Measurements from ENCODE around the gene RPS27. TPM values are rescaled to one million over a fixed set of nuclear protein-coding genes. Genes with fewer than 3 reads are reported as not detected.

The RPS27 gene
- total and polyA plus RNA-seq, 2 of the 13 experiments (the other 11 are each of a cell fraction or from before 2014, with no cell fraction given), result 3,737 to 9,964 TPM

DNA sequence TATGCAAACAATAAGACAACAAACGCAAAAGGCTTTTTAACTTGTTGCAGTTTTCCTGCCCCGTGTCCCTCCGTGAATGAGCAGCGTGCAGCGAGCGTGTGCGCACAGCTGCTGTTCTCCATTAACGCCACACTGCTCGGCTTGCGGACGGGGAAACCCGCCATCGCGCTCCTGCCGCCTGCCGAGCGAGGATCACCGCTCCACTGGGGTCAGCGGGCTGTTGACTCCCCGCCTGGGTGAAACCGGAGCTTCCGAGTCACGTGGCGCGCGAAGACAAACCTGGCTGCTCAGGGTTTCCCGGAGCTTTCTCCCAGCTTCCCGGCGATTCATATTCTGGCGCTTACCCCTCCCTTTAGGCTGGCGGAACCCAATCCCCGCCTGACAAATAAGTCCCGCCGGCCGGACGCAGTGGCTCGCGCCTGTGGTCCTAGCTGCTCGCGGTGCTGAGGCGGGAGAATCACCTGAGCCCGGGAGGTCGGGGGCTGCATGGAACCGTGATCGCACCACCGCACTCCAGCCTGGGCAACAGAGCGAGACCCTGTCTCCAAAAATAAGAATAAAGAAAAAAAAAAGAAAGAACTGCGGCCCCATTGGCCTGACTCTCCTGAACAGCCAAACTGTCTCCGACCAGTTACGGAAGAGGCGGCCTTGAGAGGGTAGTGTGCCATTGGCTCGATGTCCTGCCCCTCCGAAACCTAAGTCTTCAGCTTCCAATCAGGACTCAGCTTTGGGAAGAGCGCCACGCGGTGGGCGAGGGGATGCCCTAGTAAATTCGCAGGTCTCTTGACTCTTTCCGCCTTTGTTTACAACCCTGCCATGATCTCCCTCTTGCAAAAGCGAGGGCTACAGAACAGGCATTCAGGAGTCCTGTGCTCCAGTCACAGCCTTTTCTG lies 23.2 kb upstream of the RPS27 start, which contains the start of gene CREB3L4 (continued):
- TF ChIP-seq, protein P1, sequence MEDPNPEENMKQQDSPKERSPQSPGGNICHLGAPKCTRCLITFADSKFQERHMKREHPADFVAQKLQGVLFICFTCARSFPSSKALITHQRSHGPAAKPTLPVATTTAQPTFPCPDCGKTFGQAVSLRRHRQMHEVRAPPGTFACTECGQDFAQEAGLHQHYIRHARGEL (CRISPR knock-in tag; IDR thresholded peaks at IDR 0.05), result no peak
- TF ChIP-seq, protein P2, sequence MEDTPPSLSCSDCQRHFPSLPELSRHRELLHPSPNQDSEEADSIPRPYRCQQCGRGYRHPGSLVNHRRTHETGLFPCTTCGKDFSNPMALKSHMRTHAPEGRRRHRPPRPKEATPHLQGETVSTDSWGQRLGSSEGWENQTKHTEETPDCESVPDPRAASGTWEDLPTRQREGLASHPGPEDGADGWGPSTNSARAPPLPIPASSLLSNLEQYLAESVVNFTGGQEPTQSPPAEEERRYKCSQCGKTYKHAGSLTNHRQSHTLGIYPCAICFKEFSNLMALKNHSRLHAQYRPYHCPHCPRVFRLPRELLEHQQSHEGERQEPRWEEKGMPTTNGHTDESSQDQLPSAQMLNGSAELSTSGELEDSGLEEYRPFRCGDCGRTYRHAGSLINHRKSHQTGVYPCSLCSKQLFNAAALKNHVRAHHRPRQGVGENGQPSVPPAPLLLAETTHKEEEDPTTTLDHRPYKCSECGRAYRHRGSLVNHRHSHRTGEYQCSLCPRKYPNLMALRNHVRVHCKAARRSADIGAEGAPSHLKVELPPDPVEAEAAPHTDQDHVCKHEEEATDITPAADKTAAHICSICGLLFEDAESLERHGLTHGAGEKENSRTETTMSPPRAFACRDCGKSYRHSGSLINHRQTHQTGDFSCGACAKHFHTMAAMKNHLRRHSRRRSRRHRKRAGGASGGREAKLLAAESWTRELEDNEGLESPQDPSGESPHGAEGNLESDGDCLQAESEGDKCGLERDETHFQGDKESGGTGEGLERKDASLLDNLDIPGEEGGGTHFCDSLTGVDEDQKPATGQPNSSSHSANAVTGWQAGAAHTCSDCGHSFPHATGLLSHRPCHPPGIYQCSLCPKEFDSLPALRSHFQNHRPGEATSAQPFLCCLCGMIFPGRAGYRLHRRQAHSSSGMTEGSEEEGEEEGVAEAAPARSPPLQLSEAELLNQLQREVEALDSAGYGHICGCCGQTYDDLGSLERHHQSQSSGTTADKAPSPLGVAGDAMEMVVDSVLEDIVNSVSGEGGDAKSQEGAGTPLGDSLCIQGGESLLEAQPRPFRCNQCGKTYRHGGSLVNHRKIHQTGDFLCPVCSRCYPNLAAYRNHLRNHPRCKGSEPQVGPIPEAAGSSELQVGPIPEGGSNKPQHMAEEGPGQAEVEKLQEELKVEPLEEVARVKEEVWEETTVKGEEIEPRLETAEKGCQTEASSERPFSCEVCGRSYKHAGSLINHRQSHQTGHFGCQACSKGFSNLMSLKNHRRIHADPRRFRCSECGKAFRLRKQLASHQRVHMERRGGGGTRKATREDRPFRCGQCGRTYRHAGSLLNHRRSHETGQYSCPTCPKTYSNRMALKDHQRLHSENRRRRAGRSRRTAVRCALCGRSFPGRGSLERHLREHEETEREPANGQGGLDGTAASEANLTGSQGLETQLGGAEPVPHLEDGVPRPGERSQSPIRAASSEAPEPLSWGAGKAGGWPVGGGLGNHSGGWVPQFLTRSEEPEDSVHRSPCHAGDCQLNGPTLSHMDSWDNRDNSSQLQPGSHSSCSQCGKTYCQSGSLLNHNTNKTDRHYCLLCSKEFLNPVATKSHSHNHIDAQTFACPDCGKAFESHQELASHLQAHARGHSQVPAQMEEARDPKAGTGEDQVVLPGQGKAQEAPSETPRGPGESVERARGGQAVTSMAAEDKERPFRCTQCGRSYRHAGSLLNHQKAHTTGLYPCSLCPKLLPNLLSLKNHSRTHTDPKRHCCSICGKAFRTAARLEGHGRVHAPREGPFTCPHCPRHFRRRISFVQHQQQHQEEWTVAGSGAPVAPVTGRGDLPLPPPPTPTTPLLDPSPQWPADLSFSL (CRISPR knock-in tag; IDR thresholded peaks at IDR 0.05), result no peak
- TF ChIP-seq ZNF549 (CRISPR knock-in tag; IDR thresholded peaks at IDR 0.05) (no peak), TAF15 (IDR thresholded peaks at IDR 0.05; ENCODE audit: low read depth, low read length, poor library complexity, severe bottlenecking) (no peak), PCBP2 (optimal IDR thresholded peaks at IDR 0.05; ENCODE audit: low read depth, low read length, poor library complexity, severe bottlenecking) (no peak), ZNF567 (CRISPR knock-in tag; IDR thresholded peaks at IDR 0.05; ENCODE audit: borderline replicate concordance) (no peak), NFYB (CRISPR knock-in tag; IDR thresholded peaks at IDR 0.05) (peak; percentile 97), ZNF337 (CRISPR knock-in tag; IDR thresholded peaks at IDR 0.05; ENCODE audit: borderline replicate concordance, low read depth) (peak; percentile 47; the same call in 1 of the 2 replicates), PRMT3 (CRISPR knock-in tag; IDR thresholded peaks at IDR 0.05; ENCODE audit: borderline replicate concordance, low read depth) (peak; percentile 98), YEATS4 (CRISPR knock-in tag; IDR thresholded peaks at IDR 0.05; ENCODE audit: borderline replicate concordance) (peak; percentile 79; the same call in 1 of the 2 replicates), TEAD3 (CRISPR knock-in tag; optimal IDR thresholded peaks at IDR 0.05; ENCODE audit: borderline replicate concordance) (no peak), FOSL1 (CRISPR knock-in tag; IDR thresholded peaks at IDR 0.05; ENCODE audit: borderline replicate concordance) (no peak)
- TF ChIP-seq, protein P3, sequence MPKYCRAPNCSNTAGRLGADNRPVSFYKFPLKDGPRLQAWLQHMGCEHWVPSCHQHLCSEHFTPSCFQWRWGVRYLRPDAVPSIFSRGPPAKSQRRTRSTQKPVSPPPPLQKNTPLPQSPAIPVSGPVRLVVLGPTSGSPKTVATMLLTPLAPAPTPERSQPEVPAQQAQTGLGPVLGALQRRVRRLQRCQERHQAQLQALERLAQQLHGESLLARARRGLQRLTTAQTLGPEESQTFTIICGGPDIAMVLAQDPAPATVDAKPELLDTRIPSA (CRISPR knock-in tag; IDR thresholded peaks at IDR 0.05; ENCODE audit: borderline replicate concordance), result 0 out of 2 replicates have a peak, but pooled peaks have one; percentile 28
- TF ChIP-seq, protein P4, sequence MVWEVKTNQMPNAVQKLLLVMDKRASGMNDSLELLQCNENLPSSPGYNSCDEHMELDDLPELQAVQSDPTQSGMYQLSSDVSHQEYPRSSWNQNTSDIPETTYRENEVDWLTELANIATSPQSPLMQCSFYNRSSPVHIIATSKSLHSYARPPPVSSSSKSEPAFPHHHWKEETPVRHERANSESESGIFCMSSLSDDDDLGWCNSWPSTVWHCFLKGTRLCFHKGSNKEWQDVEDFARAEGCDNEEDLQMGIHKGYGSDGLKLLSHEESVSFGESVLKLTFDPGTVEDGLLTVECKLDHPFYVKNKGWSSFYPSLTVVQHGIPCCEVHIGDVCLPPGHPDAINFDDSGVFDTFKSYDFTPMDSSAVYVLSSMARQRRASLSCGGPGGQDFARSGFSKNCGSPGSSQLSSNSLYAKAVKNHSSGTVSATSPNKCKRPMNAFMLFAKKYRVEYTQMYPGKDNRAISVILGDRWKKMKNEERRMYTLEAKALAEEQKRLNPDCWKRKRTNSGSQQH (CRISPR knock-in tag; IDR thresholded peaks at IDR 0.05; ENCODE audit: low read depth), result peak; percentile 50; the same call in 1 of the 2 replicates
- TF ChIP-seq, protein P5, sequence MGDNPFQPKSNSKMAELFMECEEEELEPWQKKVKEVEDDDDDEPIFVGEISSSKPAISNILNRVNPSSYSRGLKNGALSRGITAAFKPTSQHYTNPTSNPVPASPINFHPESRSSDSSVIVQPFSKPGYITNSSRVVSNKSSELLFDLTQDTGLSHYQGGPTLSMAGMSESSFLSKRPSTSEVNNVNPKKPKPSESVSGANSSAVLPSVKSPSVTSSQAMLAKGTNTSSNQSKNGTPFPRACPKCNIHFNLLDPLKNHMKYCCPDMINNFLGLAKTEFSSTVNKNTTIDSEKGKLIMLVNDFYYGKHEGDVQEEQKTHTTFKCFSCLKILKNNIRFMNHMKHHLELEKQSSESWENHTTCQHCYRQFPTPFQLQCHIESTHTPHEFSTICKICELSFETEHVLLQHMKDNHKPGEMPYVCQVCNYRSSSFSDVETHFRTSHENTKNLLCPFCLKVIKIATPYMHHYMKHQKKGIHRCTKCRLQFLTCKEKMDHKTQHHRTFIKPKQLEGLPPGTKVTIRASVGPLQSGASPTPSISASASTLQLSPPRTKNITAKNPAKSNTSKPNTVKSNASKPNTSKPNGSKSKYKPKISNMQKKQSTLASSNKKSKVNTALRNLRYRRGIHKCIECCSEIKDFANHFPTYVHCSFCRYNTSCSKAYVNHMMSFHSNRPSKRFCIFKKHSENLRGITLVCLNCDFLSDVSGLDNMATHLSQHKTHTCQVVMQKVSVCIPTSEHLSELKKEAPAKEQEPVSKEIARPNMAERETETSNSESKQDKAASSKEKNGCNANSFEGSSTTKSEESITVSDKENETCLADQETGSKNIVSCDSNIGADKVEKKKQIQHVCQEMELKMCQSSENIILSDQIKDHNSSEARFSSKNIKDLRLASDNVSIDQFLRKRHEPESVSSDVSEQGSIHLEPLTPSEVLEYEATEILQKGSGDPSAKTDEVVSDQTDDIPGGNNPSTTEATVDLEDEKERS (CRISPR knock-in tag; IDR thresholded peaks at IDR 0.05), result peak; percentile 94; the same call in 1 of the 2 replicates
